GM19463 (cell line): ENCODE results near the gene OR13A1.
A peak's percentile ranks its signal among the peaks of the same experiment; 100 is the strongest.
"Not testable (repeated sequence)": the region's sequence is repeated elsewhere in the genome, so short reads cannot be mapped to it uniquely, and the experiment has no call there.

Source experiments
- ATAC-seq: cut with Tn5 transposase; IDR thresholded peaks from one replicate; pipeline ENCODE4 v1.9.1; 2021; ENCODE audit warnings: mild to moderate bottlenecking, moderate library complexity; ENCODE audit not compliant: unreplicated experiment

OR13A1 gene

GRCh38 chr10:45315508-45315907 lies at the start of gene OR13A1:
TSS of gene OR13A1 (minus strand) at chr10:45315608. CDS start at chr10:45304422, 11,186 bp downstream.
- no peak for ATAC-seq

GRCh38 chr10:45361983-45362799 lies 46.8 kb upstream of the OR13A1 start:
- not testable (repeated sequence) for ATAC-seq

- ATAC-seq = not testable (repeated sequence)
These were observed 43.6 kb upstream of the OR13A1 start for GRCh38 chr10:45358961-45359360.

GRCh38 chr10:45355494-45355893 lies 40.1 kb upstream of the OR13A1 start:
- ATAC-seq = no peak

GRCh38 chr10:45354261-45354660 lies 38.9 kb upstream of the OR13A1 start:
- no peak for ATAC-seq

GRCh38 chr10:45353186-45353585 lies 37.8 kb upstream of the OR13A1 start:
- peak; percentile 78 for ATAC-seq

- ATAC-seq = not testable (repeated sequence)
These were observed 32.9 kb upstream of the OR13A1 start for GRCh38 chr10:45348196-45348765.

- not testable (repeated sequence) for ATAC-seq
These were observed 32.1 kb upstream of the OR13A1 start for GRCh38 chr10:45347464-45347863.

- ATAC-seq = not testable (repeated sequence)
These were observed 31.4 kb upstream of the OR13A1 start for GRCh38 chr10:45346652-45347335.

- not testable (repeated sequence) for ATAC-seq
These were observed 25.0 kb upstream of the OR13A1 start for GRCh38 chr10:45340420-45340819.

GRCh38 chr10:45339894-45340293 lies 24.5 kb upstream of the OR13A1 start:
- no peak for ATAC-seq

GRCh38 chr10:45331824-45332223 lies 16.4 kb upstream of the OR13A1 start:
- ATAC-seq = not testable (repeated sequence)

- not testable (repeated sequence) for ATAC-seq
These were observed 11.5 kb upstream of the OR13A1 start for GRCh38 chr10:45326864-45327263.

GRCh38 chr10:45325116-45325515 lies 9.7 kb upstream of the OR13A1 start:
- ATAC-seq = no peak

GRCh38 chr10:45319702-45320101 lies 4.3 kb upstream of the OR13A1 start:
- no peak for ATAC-seq

- ATAC-seq = no peak
These were observed 2.0 kb downstream of the OR13A1 start for GRCh38 chr10:45313264-45313873.

GRCh38 chr10:45308707-45309106 lies 6.7 kb downstream of the OR13A1 start:
- peak; percentile 44 for ATAC-seq

GRCh38 chr10:45302573-45302972 lies 12.8 kb downstream of the OR13A1 start:
- no peak for ATAC-seq

GRCh38 chr10:45298341-45298955 lies 17.0 kb downstream of the OR13A1 start:
- ATAC-seq = not testable (repeated sequence)

GRCh38 chr10:45294681-45295080 lies 20.7 kb downstream of the OR13A1 start:
- no peak for ATAC-seq

GRCh38 chr10:45286980-45287379 lies 28.4 kb downstream of the OR13A1 start:
- no peak for ATAC-seq
